HEK293 (cell line): ENCODE results near the gene AMT.

Experiments used
- ATF2 ChIP-seq: fragments of 450-650 bp; formaldehyde crosslinking; IDR thresholded peaks from 2 replicates; pipeline ENCODE4 v1.5.1; 2016; ENCODE audit warnings: missing biosample characterization, missing genetic modification characterization, low read depth
- CTCF ChIP-seq: fragments of 450-650 bp; formaldehyde crosslinking; IDR thresholded peaks from 2 replicates; pipeline ENCODE4 v1.5.1; 2016; ENCODE audit warnings: missing biosample characterization, missing genetic modification characterization
- ELK4 ChIP-seq: IDR thresholded peaks from 2 replicates; pipeline ENCODE4 v1.6.1; 2011; ENCODE audit warnings: mild to moderate bottlenecking, low read depth, low read length, borderline replicate concordance
- OSR2 ChIP-seq: fragments of 450-650 bp; formaldehyde crosslinking; IDR thresholded peaks from 2 replicates; pipeline ENCODE4 v1.5.1; 2016; ENCODE audit warnings: missing biosample characterization, missing genetic modification characterization
- PRDM10 ChIP-seq: fragments of 450-650 bp; formaldehyde crosslinking; IDR thresholded peaks from 2 replicates; pipeline ENCODE4 v1.5.1; 2016; ENCODE audit warnings: missing biosample characterization, missing genetic modification characterization
- WT1 ChIP-seq: fragments of 450-650 bp; formaldehyde crosslinking; IDR thresholded peaks from 2 replicates; pipeline ENCODE4 v1.5.1; 2016; ENCODE audit warnings: missing biosample characterization, missing genetic modification characterization
- ZFP41 ChIP-seq: fragments of 450-650 bp; formaldehyde crosslinking; IDR thresholded peaks from 2 replicates; pipeline ENCODE4 v1.5.1; 2016; ENCODE audit warnings: missing biosample characterization, missing genetic modification characterization, borderline replicate concordance
- ZNF311 ChIP-seq: fragments of 450-650 bp; formaldehyde crosslinking; IDR thresholded peaks from 2 replicates; pipeline ENCODE4 v1.5.1; 2017; ENCODE audit warnings: missing biosample characterization, missing genetic modification characterization, borderline replicate concordance
- ZNF518A ChIP-seq: fragments of 450-650 bp; formaldehyde crosslinking; conservative IDR thresholded peaks from 2 replicates; pipeline ENCODE4 v1.5.1; 2016; ENCODE audit warnings: low read depth, missing biosample characterization, missing genetic modification characterization
- ZNF580 ChIP-seq: fragments of 450-650 bp; formaldehyde crosslinking; IDR thresholded peaks from 2 replicates; pipeline ENCODE4 v1.5.1; 2016; ENCODE audit warnings: missing biosample characterization, missing genetic modification characterization
- ZNF792 ChIP-seq: fragments of 450-650 bp; formaldehyde crosslinking; IDR thresholded peaks from 2 replicates; pipeline ENCODE4 v1.5.1; 2016; ENCODE audit warnings: missing biosample characterization, missing genetic modification characterization

- TF ChIP-seq ZFP41 (tag by site-specific recombination) (no peak), CTCF (tag by site-specific recombination) (no peak), WT1 (no peak), ZNF518A (tag by site-specific recombination) (no peak), ZNF580 (tag by site-specific recombination) (no peak), ELK4 (no peak), ZNF792 (no peak), PRDM10 (tag by site-specific recombination) (no peak), ZNF311 (tag by site-specific recombination) (no peak), OSR2 (tag by site-specific recombination) (no peak), ATF2 (no peak)
These were observed 22.8 kb downstream of the AMT start for GRCh38 chr3:49399461-49399860.
